Measurements from ENCODE around the gene CDK10.

CDK10 gene

DNA sequence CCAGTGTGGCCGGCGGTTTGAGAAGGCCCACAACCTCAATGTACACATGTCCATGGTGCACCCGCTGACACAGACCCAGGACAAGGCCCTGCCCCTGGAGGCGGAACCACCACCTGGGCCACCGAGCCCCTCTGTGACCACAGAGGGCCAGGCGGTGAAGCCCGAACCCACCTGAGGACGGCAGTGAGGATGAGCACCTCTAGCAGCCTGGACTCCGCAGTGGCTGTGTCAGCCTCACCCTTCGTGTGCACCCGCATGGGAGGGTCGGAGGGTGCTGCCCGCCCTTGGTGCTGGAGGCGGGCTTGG, 51.5 kb downstream of the CDK10 start:
- Histone ChIP-seq H3K27me3 (replicated peaks; ENCODE audit: insufficient read depth, low read length) (no peaks in the 10 kb centered on the region), H3K9ac (ENCODE audit: low read length) (no peak overlapping the region), H3K36me3 (replicated peaks; ENCODE audit: insufficient read depth, low read length) (no peaks in the 10 kb centered on the region), H2AFZ (ENCODE audit: low read length) (no peak overlapping the region), H3K4me2 (ENCODE audit: low read depth, low read length) (no peak overlapping the region), H3K9me2 (replicated peaks; ENCODE audit: insufficient read depth, low read length) (no peaks in the 10 kb centered on the region), H3K79me2 (ENCODE audit: low read length) (peaks cover 16% of the 10 kb centered on the region), H3K9me3 (replicated peaks; ENCODE audit: insufficient read depth, low read length) (no peaks in the 10 kb centered on the region), H4K20me1 (ENCODE audit: insufficient read depth, low read length) (no peaks in the 10 kb centered on the region), H3K27ac (ENCODE audit: low read length) (no peak overlapping the region), H3K4me3 (ENCODE audit: low read length) (no peak overlapping the region), H3K4me1 (ENCODE audit: low read length) (peaks cover 1% of the 10 kb centered on the region), H3F3A (ENCODE audit: insufficient read depth, low read length) (peaks cover 5% of the 10 kb centered on the region)
- DNase-seq: no peak
- TF ChIP-seq EZH2phosphoT487 (IDR thresholded peaks at IDR 0.05; ENCODE audit: low read length): no peak
- TF ChIP-seq, protein P1, sequence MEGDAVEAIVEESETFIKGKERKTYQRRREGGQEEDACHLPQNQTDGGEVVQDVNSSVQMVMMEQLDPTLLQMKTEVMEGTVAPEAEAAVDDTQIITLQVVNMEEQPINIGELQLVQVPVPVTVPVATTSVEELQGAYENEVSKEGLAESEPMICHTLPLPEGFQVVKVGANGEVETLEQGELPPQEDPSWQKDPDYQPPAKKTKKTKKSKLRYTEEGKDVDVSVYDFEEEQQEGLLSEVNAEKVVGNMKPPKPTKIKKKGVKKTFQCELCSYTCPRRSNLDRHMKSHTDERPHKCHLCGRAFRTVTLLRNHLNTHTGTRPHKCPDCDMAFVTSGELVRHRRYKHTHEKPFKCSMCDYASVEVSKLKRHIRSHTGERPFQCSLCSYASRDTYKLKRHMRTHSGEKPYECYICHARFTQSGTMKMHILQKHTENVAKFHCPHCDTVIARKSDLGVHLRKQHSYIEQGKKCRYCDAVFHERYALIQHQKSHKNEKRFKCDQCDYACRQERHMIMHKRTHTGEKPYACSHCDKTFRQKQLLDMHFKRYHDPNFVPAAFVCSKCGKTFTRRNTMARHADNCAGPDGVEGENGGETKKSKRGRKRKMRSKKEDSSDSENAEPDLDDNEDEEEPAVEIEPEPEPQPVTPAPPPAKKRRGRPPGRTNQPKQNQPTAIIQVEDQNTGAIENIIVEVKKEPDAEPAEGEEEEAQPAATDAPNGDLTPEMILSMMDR (IDR thresholded peaks at IDR 0.05; ENCODE audit: low read length): no peak
- TF ChIP-seq EZH2 (optimal IDR thresholded peaks at IDR 0.05; ENCODE audit: low read depth, low read length): no peak

DNA sequence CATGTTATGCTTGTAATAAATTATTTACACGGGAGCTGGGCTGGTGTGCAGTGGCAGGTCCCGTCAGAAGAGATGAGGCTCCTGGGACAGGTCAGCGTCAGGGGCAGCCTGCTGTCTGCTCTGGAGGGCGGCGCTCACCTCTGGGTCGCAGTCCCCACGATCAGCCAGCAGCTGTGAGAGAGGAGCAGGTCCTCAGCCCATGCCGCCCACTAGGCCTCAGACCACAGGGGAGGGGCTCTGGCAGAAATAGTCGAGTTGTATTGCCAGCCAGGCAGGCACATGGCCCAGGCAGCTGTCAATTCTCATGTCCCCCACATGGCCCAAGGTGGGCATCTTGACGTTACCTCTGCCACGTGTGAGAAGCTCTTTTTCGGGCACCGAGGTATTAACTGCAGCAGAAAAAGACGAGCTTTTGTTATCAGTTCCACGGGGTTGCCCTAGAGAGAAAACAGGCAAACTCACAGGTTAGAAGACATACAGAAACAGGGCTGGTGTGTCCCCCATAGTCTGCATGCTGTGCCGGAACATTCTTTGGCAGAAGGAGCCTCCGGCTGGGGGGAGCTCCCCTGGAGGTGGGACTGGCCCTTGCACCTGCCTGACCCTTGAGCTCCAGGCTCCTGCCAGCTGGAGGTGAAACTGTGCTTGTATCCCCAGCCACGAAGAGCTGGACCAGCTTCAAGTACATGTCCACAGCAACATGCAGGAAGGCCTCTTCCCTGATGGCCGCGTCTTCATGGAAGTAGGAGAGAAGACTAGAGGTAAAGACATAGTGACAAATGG, 52.2 kb downstream of the CDK10 start:
- H3K36me3 ChIP-seq (replicated peaks; ENCODE audit: insufficient read depth, low read length): no peaks in the 10 kb centered on the region
- no peak overlapping the region for H2AFZ ChIP-seq (ENCODE audit: low read length)
- no peak overlapping the region for H3K9ac ChIP-seq (ENCODE audit: low read length)
- DNase-seq: no peak
- H3F3A ChIP-seq (ENCODE audit: insufficient read depth, low read length): peaks cover 8% of the 10 kb centered on the region
- peaks cover 4% of the 10 kb centered on the region for H3K4me1 ChIP-seq (ENCODE audit: low read length)
- TF ChIP-seq, protein P1 (IDR thresholded peaks at IDR 0.05; ENCODE audit: low read length): no peak
- TF ChIP-seq EZH2 (optimal IDR thresholded peaks at IDR 0.05; ENCODE audit: low read depth, low read length) (no peak), EZH2phosphoT487 (IDR thresholded peaks at IDR 0.05; ENCODE audit: low read length) (no peak)
- no peaks in the 10 kb centered on the region for H3K27me3 ChIP-seq (replicated peaks; ENCODE audit: insufficient read depth, low read length)
- H3K4me2 ChIP-seq (ENCODE audit: low read depth, low read length): no peak overlapping the region
- no peak overlapping the region for H3K27ac ChIP-seq (ENCODE audit: low read length)
- H3K9me3 ChIP-seq (replicated peaks; ENCODE audit: insufficient read depth, low read length): no peaks in the 10 kb centered on the region
- no peaks in the 10 kb centered on the region for H4K20me1 ChIP-seq (ENCODE audit: insufficient read depth, low read length)
- peaks cover 16% of the 10 kb centered on the region for H3K79me2 ChIP-seq (ENCODE audit: low read length)
- no peaks in the 10 kb centered on the region for H3K9me2 ChIP-seq (replicated peaks; ENCODE audit: insufficient read depth, low read length)
- no peak overlapping the region for H3K4me3 ChIP-seq (ENCODE audit: low read length)

DNA sequence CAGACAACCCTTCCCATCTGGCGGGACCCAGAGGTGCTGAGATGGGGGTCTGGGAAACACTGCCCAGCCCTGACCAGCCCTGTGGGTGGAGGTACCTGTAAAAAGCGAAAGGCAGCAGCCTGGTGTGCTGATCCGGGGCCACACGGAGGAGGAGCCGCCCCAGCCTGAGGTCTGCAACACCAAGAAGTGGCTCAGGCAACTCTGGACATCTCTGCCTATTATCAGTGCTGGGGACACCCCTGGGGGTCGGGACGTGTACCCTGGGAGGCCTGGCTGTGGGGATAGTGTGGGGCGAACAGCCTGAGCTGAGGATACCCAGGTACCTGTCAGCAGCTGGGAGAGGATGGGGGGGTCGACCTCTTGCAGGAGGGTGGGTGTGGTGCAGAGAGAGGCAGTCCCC, 52.9 kb downstream of the CDK10 start:
- H3K27ac ChIP-seq (ENCODE audit: low read length): no peak overlapping the region
- H3K9ac ChIP-seq (ENCODE audit: low read length): no peak overlapping the region

More for the DNA sequence above, 52.9 kb downstream of the CDK10 start:
- DNase-seq: no peak
- Histone ChIP-seq H3K4me3 (ENCODE audit: low read length) (no peak overlapping the region), H3K79me2 (ENCODE audit: low read length) (peaks cover 16% of the 10 kb centered on the region), H3K4me2 (ENCODE audit: low read depth, low read length) (no peak overlapping the region), H3K9me3 (replicated peaks; ENCODE audit: insufficient read depth, low read length) (no peaks in the 10 kb centered on the region), H3K27me3 (replicated peaks; ENCODE audit: insufficient read depth, low read length) (no peaks in the 10 kb centered on the region), H3F3A (ENCODE audit: insufficient read depth, low read length) (peaks cover 11% of the 10 kb centered on the region), H3K4me1 (ENCODE audit: low read length) (peaks cover 8% of the 10 kb centered on the region), H3K9me2 (replicated peaks; ENCODE audit: insufficient read depth, low read length) (no peaks in the 10 kb centered on the region), H2AFZ (ENCODE audit: low read length) (no peak overlapping the region), H4K20me1 (ENCODE audit: insufficient read depth, low read length) (no peaks in the 10 kb centered on the region), H3K36me3 (replicated peaks; ENCODE audit: insufficient read depth, low read length) (no peaks in the 10 kb centered on the region)
- TF ChIP-seq EZH2phosphoT487 (IDR thresholded peaks at IDR 0.05; ENCODE audit: low read length) (no peak), EZH2 (optimal IDR thresholded peaks at IDR 0.05; ENCODE audit: low read depth, low read length) (no peak)
- TF ChIP-seq, protein P1 (IDR thresholded peaks at IDR 0.05; ENCODE audit: low read length): no peak
